Erythroblast (primary cell): ENCODE results near the gene CEP164.

Source experiments
- DNase-seq, 2 experiments: peaks; one replicate each; lab custom pipeline; 2025; lab: John Stamatoyannopoulos, UW
- GATA1 ChIP-seq: IDR thresholded peaks from 2 replicates; pipeline ENCODE4 v1.6.1; 2011; ENCODE audit warnings: low read depth, mild to moderate bottlenecking, control low read depth, low read length, moderate library complexity
- POLR2A ChIP-seq: IDR thresholded peaks from 2 replicates; pipeline ENCODE4 v1.6.1; 2011; ENCODE audit warnings: mild to moderate bottlenecking, low read length

Gene CEP164

GRCh38 chr11:117428856-117429229, 101.2 kb downstream of the CEP164 start:
- no peak for DNase-seq
- TF ChIP-seq GATA1 = no peak
- no peak for TF ChIP-seq POLR2A

- no peak for DNase-seq
- TF ChIP-seq POLR2A (no peak), GATA1 (no peak)
Measured at GRCh38 chr11:117430293-117430955, 102.8 kb downstream of the CEP164 start.

GRCh38 chr11:117431436-117431835, 103.8 kb downstream of the CEP164 start:
- DNase-seq = no peak
- TF ChIP-seq GATA1 (no peak), POLR2A (no peak)

GRCh38 chr11:117433717-117434116, 106.1 kb downstream of the CEP164 start:
- DNase-seq = no peak
- TF ChIP-seq GATA1 = no peak
- no peak for TF ChIP-seq POLR2A

- no peak for DNase-seq
- TF ChIP-seq GATA1 = no peak
- no peak for TF ChIP-seq POLR2A
Measured at GRCh38 chr11:117434481-117434880, 106.8 kb downstream of the CEP164 start.

- TF ChIP-seq POLR2A (no peak), GATA1 (no peak)
- no peak for DNase-seq
Measured at GRCh38 chr11:117435326-117435725, 107.7 kb downstream of the CEP164 start.

GRCh38 chr11:117437041-117437790, 109.6 kb downstream of the CEP164 start:
- TF ChIP-seq POLR2A (no peak), GATA1 (no peak)
- DNase-seq = no peak

- TF ChIP-seq GATA1 = no peak
- no peak for TF ChIP-seq POLR2A
- DNase-seq = no peak
Measured at GRCh38 chr11:117437791-117438130, 110.1 kb downstream of the CEP164 start.

- DNase-seq = no peak
- no peak for TF ChIP-seq GATA1
- no peak for TF ChIP-seq POLR2A
Measured at GRCh38 chr11:117438371-117439000, 110.8 kb downstream of the CEP164 start.

GRCh38 chr11:117439256-117439655, 111.6 kb downstream of the CEP164 start:
- no peak for DNase-seq
- TF ChIP-seq POLR2A = no peak
- no peak for TF ChIP-seq GATA1

GRCh38 chr11:117440258-117440657, 112.6 kb downstream of the CEP164 start:
- TF ChIP-seq GATA1 (no peak), POLR2A (no peak)
- DNase-seq = no peak

- no peak for DNase-seq
- no peak for TF ChIP-seq POLR2A
- no peak for TF ChIP-seq GATA1
Measured at GRCh38 chr11:117441146-117441975, 113.7 kb downstream of the CEP164 start.

GRCh38 chr11:117442049-117442868, 114.6 kb downstream of the CEP164 start:
- TF ChIP-seq GATA1 (no peak), POLR2A (no peak)
- DNase-seq = no peak
